GM21825 (cell line): ENCODE data around the gene STEAP1.

Source experiments
- ATAC-seq: cut with Tn5 transposase; IDR thresholded peaks from one replicate; pipeline ENCODE4 v1.9.1; 2021; ENCODE audit warnings: mild to moderate bottlenecking, moderate library complexity; ENCODE audit not compliant: unreplicated experiment

The STEAP1 gene

DNA sequence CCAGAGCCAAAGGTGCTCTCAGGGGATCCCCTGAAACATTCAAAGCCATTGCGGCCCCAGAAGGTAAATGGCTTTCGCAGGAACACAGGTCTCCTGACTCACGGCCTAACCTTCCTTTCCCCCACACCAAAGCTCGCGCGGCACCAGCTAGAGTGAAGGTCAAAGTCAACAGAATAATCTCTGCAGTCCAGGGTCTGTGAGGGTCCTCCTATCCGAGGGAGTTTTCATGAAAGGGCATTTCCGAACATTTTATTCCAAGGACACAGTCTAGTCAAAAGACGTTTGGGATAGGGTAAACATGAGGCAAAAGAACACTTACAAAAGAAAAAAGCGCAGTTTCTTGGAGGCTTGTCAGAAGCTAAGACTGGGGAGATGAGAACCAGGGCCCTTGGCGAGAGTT is 56.7 kb downstream of the STEAP1 start:
- no peak for ATAC-seq

DNA sequence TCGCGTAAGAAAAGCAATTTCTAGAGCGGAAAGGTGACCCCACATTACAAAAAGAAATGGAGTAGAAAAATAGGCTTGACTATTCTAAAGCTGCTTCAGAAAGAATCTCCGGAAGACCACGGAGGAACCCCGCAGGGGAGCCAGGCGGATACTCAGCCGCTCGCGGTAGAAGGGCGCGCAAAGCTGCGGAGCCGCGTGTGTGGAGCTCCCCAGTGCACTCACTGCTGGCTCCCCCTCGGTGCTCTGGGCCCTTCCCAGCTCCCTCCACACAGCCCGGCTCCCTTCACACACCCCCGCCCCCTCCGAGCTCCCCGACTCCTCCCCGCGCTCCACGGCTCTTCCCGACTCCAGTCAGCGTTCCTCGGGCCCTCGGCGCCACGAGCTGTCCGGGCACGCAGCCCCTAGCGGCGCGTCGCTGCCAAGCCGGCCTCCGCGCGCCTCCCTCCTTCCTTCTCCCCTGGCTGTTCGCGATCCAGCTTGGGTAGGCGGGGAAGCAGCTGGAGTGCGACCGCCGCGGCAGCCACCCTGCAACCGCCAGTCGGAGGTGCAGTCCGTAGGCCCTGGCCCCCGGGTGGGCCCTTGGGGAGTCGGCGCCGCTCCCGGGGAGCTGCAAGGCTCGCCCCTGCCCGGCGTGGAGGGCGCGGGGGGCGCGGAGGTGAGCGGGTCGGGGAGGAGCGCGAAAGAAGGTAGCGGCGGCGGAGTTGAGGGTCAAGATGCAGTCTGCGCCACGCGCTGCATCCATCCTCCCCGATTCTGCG is 57.3 kb downstream of the STEAP1 start, which contains the start of gene STEAP2:
Gene STEAP2 (plus strand): TSS at position 350 of the 758 bp plus-strand sequence. CDS start 13,343 bp downstream, outside the sequence.
- peak; percentile 91 for ATAC-seq

DNA sequence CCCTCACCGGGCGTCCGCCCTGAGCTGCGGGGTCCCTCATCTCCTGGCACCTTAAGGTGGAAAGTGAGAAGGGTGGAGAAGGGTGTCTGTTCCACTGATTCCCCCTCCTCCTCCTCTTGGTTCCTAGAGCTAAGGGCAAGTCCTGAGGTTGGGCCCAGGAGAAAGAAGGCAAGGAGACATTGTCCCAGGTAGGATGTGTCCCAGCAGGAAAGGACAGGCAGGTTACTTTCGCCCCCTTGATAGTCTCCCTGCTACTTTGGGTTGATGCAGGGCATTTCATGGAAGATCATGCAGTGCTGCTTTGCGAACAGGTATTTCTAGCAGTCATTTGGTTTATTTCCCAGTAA is 57.9 kb downstream of the STEAP1 start:
- ATAC-seq = no peak

DNA sequence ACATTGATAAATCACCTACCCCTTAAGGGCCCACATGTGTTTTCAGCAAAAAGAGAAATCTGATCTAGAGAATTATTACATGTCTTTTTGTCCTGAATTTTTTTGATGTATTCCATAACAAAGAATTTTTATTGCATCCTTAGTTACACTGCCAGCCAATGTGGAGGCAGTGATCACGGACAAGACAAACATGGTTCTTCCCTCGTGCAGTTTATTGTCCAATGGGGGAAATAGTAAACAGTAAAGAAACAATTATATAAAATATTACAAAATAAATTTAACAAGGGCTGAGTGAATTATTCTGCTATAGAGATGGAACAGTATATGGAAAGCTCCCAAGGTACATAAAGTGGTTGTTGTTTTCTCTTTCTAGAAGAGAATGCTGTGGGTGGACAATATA is 59.3 kb downstream of the STEAP1 start:
- no peak for ATAC-seq
